OCI-M2 (cell line): ENCODE results near the gene TGFB1I1.
"Not testable (repeated sequence)": the region's sequence is repeated elsewhere in the genome, so short reads cannot be mapped to it uniquely, and the experiment has no call there.

Source experiments
- DNase-seq: peaks from one replicate; lab custom pipeline; 2025; ENCODE audit not compliant: unreplicated experiment; lab: John Stamatoyannopoulos, UW

Gene TGFB1I1

GRCh38 chr16:31471875-31472708 lies at the start of gene TGFB1I1:
TGFB1I1 (plus strand) TSS chr16:31472152; CDS start chr16:31472189, 37 bp downstream.
- DNase-seq: no peak

DNA sequence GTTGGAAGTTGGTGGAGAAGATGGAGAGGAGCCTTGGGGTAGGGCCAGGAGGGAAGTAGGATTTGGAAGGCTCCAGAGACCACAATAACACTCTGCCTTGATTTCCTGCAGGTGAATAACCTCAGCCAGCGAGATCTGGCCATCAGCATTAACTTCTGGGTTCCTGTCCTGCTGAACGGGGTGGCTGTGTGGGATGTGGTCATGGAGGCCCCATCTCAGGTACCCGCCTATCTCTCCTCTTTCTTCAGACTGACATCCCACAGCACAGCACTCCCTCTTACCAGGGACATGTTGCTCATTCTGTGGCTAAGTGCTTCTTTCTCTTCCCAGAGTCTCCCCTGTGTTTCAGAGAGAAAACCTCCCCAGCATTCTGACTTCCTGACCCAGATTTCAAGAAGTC lies 48.7 kb upstream of the TGFB1I1 start:
- no peak for DNase-seq

DNA sequence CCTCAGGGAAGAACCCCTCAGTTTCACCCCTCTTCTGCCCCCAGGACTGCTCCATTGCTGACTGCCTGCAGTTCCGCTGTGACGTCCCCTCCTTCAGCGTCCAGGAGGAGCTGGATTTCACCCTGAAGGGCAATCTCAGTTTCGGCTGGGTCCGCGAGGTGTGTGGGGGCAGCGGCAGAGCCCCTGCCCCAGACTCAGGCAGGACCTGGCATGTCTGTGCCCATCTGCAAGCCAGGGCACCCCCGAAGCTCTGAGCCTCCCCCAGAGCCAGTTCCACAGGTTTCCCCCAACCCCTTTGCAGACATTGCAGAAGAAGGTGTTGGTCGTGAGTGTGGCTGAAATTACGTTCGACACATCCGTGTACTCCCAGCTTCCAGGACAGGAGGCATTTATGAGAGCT lies 48.2 kb upstream of the TGFB1I1 start:
- DNase-seq: no peak

DNA sequence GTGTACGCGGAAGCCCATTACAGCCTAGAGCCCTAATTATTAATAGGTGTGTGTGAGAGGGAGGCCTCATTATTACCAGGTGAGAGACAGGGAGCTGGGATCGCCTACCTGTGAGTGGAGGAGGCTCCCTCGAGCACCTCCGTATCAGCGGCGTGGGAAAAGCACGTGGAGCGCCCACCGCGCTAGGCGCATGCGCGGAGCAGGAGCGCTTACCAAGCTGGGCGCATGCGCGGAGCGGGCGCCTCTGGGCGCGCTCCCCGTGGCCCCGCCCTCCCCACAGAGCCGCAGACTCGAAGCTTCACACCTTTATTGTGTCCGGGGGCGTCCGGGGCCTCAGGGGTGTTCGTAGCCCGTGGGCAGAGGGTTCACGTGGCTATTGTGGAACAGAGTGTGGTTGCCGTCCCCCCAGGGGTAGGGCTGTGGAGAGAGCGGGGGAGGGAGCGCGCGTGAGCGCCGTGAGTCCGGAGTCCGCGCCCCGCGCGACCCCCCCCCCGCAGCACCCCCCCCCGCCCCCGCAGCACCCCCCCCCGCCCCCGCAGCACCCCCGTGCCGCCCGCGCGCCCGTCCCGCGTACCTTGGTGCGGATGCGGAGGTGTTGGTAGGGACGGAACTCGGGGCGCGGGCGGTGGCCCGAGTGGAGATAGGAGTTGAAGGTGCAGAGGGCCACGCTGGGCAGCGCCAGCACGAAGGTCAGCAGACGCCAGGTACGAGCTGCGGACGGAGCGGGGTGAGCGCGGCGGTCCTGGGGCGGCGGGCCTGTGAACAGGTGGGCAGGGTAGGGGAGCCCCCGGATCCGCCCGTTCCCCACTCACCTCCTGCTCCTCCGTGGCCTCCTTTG lies 44.3 kb upstream of the TGFB1I1 start:
- no peak for DNase-seq

DNA sequence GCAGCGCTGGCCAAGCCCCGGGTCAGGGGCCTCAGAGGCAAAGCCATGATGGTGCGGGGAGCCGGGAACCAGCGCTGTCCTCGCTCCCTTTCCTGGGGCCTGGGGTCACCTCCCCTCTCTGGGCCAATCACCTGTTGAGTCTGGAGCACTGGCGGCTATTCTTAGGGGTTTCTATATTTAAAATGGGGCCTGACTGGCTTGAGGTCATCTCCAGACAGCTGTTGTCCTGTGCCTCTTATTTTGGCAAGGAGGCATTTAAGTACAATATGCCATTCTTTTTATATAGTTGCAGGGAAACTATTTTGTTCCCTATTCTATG lies 43.7 kb upstream of the TGFB1I1 start, which contains the start of gene COX6A2:
Gene COX6A2, minus strand, starts transcription at position 82 of the 319 bp plus-strand sequence. Its CDS starts 35 bp downstream, at position 47.
- DNase-seq: no peak

GRCh38 chr16:31428638-31429247 lies 43.2 kb upstream of the TGFB1I1 start:
- no peak for DNase-seq

DNA sequence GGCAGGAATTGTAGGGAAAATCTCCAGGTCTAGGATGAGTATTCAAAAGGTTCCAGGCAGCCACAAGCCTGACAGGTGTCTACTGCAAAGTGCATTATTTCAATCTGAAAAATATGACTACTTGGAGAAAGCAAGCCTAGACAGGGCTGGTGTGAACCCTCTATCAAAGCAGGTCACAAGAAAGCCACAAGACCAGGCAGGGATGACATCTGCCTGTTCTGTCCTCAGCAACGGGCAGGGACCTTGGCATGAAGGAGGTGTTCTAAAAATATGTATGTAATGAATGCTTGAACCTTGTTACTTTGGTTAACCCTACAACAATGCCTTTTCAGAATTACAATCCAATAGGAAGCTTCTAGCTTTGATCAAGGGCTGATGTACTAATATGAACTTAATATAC lies 42.6 kb upstream of the TGFB1I1 start:
- no peak for DNase-seq

- no peak for DNase-seq
Observed at GRCh38 chr16:31429796-31430195, 42.2 kb upstream of the TGFB1I1 start.

DNA sequence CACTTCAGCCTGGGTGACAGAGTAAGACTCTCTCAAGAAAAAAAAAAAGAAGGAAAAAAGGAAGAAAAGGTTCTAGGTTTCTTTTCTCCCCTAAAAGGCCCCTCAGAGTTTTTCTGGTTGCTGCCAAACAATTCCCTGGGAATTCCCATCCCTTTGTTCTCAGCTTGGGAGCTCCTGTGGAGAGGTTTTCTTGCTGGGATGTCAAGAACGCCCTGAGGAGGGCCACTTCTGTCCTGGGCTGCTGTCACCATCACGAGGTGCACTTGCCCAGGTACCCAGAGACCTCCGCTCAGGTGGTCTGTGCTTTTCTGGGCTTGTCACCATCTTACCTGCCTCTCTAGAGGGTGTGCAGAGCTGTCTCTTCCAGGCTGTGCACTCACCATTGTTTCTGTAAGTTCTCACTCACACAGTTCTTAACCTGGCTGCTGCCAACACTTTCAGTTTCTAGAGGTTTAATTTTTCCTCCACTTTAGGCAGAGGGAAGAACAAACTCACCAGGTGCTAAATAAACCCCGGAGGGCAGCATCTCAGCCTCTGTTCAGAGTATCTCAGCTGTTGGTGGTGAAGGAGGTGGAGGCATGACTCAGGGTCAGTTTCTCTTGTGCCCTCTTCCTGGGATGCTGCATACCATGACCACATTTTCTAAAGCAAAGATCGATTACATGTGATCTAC lies 41.4 kb upstream of the TGFB1I1 start:
- no peak for DNase-seq

- no peak for DNase-seq
Observed at GRCh38 chr16:31435341-31436220, 36.4 kb upstream of the TGFB1I1 start.

GRCh38 chr16:31436221-31437045 lies 35.5 kb upstream of the TGFB1I1 start:
- no peak for DNase-seq

- no peak for DNase-seq
Observed at GRCh38 chr16:31438414-31438813, 33.5 kb upstream of the TGFB1I1 start.

DNA sequence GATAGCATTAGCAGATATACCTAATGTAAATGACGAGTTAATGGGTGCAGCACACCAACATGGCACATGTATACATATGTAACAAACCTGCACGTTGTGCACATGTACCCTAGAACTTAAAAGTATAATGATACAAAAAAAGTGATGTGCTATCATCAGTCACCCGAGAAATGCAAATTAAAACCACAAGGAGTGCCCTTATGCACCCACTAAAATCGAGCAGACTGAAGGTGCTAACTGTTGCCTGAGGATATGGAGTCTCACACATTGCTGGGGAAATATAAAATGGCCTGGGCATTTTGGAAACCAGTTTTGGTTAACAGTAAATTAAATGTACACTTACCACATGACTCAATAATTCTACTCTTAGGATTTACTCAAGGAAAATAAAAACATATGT lies 32.9 kb upstream of the TGFB1I1 start:
- not testable (repeated sequence) for DNase-seq

GRCh38 chr16:31439519-31439918 lies 32.4 kb upstream of the TGFB1I1 start:
- DNase-seq: no peak

DNA sequence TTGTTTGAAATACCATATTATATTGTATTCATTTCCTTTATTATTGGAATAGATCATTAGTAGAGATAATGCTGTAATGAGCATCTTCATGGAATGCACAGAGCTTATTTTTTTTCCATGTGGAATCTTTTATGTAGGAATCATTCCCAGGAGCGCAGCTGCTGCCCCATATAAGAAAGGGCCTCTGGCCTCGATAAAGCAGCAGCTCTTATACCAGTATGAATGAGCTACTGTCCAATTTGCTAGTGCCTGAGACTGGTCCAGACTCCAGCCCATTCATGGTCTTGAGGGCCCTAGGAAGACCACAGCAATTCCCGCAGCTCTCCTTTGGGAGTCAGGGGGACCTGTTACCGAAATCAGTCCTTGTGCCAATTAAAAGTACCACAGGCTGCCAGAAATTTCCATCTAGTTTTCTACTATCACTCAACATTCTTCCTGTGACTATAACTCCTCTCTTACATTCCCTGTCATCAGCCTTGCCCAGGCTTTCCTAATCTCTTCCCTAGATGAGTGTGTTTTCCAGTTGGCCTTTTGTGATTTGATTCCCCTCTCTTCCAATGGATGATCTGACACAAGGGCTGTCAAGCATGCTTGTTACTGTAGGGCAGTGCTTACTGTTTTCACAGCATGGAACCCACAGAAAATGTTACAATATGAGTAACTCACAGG lies 31.3 kb upstream of the TGFB1I1 start:
- no peak for DNase-seq

- DNase-seq: no peak
Observed at GRCh38 chr16:31441956-31442355, 30.0 kb upstream of the TGFB1I1 start.

DNA sequence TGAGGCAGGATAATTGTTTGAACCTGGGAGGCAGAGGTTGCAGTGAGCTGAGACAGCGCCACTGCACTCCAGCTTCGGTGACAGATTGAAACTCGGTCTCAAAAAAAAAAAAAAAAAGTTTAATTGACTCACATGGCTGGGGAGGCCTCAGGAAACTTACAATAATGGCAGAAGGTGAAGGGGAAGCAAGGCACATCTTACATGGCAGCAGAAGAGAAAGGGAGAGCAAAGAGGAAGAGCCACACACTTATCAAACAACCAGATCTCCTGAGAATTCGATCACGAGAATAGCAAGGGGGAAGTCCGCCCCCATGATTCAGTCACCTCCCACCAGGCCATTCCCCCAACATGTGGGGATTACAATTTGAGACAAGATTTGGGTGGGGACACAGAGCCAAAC lies 26.0 kb upstream of the TGFB1I1 start:
- DNase-seq: not testable (repeated sequence)

GRCh38 chr16:31451201-31451600 lies 20.8 kb upstream of the TGFB1I1 start:
- no peak for DNase-seq
